C4-2B (cell line): ENCODE results near the gene TRMT11.

ENCODE experiments used
- H3K27ac ChIP-seq: fragments of 450-650 bp; 2 replicates; pipeline ENCODE4 v1.5.1; 2017
- CTCF ChIP-seq: fragments of 450-650 bp; conservative IDR thresholded peaks from 2 replicates; pipeline ENCODE4 v1.5.1; 2017; ENCODE audit warnings: mild to moderate bottlenecking
- ZFX ChIP-seq: fragments of 450-650 bp; IDR thresholded peaks from 2 replicates; pipeline ENCODE4 v1.6.1; 2017

The TRMT11 gene

GRCh38 chr6:125951323-125951722 lies 35.0 kb upstream of the TRMT11 start:
- no peak overlapping the region for H3K27ac ChIP-seq
- TF ChIP-seq CTCF (no peak), ZFX (no peak)

DNA sequence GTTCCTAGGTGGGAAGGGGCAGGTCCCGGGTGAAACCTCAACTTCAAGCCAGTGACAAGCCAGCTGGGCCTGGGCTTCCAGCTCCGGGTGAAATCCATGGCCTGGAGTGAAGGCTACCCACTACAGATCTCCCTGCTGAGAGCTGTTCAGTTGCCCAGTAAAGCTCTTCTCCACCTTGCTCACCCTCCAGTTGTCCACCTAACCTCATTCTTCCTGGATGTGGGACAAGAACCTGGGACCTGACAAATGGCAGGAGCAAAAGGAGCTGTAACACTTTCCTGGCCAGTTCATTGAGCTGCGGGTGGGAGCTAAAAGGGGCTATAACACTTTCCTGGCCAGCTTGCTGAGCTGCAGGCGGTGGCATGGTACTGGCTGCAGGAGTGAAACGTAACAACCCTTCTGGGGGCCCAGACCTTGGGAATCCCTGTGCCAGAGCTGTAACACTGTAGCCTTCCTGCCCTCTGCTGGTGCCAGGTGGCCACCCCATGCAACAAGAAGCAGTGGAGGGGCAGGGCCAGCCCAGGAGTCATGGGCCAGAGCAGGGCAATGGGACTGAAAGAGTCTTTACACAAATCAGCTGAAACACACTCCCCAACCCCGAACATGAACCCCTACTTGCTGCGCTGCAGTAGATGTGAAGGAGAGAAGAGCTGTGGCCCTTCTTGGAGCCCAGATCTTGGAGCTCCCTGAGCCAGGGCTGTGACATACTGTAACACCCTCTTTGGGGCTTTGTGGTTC lies 33.4 kb upstream of the TRMT11 start:
- TF ChIP-seq ZFX (no peak), CTCF (no peak)
- no peak overlapping the region for H3K27ac ChIP-seq

- TF ChIP-seq ZFX (no peak), CTCF (peak; percentile 27)
- no peak overlapping the region for H3K27ac ChIP-seq
These were observed 32.9 kb upstream of the TRMT11 start for GRCh38 chr6:125953502-125953875.

GRCh38 chr6:125954735-125955339 lies 31.5 kb upstream of the TRMT11 start:
- TF ChIP-seq CTCF (no peak), ZFX (no peak)
- no peak overlapping the region for H3K27ac ChIP-seq

DNA sequence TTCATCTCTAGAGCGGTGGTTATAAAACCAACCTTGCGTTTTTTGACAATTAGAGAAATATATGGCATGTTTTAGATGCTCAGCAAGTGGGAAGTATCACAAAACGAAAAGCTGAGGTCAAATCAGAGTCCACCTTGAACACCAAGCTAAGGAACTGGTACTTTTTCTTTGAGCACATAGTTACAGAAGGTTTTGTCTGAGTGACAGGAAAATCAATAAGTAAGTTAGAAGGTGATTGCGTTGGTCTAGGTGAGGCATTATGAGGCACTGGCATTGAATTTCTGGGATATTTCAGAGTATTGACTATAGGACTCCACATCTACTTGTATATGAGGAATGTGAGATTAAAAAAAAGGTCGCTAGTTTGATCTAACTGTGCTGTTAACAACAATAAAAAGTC lies 30.4 kb upstream of the TRMT11 start:
- TF ChIP-seq CTCF, result no peak
- TF ChIP-seq ZFX, result no peak
- no peak overlapping the region for H3K27ac ChIP-seq

DNA sequence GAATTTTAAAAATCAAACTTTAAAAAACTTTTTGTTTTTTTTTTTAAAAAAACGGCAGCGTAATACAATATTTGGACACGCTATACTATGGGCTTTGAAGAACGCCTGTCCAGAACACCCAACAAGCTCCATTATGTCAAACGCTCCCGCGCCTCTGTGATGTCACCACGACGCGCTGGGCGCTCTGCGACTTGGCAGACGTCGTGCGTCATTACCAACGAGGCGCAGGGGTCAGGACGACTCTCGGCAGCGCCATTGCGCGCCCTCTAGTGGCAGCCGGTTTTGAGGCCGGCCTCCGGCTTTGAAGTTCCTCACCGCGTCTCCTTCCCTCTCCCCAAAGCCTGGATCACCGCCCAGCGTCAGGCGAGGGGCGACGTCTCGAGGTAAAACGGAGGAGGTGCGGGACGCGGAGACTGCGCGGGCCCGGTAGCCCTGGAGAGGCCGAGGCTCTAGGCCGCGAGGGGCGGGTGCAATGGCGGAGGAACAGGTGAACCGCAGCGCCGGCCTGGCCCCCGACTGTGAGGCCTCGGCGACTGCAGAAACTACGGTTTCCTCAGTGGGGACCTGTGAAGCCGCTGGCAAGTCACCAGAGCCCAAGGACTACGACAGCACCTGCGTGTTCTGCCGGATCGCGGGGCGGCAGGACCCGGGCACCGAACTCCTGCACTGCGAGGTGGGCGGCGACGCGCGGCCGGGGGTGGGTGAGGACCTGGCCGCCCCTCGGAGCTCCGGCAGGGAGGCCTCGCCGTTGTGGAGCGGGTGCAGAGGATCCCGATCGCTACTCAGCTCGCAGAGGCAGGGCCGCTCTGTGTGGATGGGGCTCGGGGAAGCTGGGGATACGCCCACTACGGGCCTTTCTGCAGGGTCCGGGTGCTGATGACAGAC lies 29.6 kb upstream of the TRMT11 start, which contains the start of gene HINT3:
TSS of gene HINT3 (plus strand) at position 265 of the 885 bp plus-strand sequence. CDS start at position 473, 208 bp downstream.
- H3K27ac ChIP-seq, result peak within 1 kb of the TSS; percentile 87

More for the DNA sequence above, 29.6 kb upstream of the TRMT11 start, which contains the start of gene HINT3:
- peak; percentile 96 for TF ChIP-seq CTCF
- peak; percentile 85 for TF ChIP-seq ZFX
